ENCODE measurements around the gene RGS3.

RGS3 gene

DNA sequence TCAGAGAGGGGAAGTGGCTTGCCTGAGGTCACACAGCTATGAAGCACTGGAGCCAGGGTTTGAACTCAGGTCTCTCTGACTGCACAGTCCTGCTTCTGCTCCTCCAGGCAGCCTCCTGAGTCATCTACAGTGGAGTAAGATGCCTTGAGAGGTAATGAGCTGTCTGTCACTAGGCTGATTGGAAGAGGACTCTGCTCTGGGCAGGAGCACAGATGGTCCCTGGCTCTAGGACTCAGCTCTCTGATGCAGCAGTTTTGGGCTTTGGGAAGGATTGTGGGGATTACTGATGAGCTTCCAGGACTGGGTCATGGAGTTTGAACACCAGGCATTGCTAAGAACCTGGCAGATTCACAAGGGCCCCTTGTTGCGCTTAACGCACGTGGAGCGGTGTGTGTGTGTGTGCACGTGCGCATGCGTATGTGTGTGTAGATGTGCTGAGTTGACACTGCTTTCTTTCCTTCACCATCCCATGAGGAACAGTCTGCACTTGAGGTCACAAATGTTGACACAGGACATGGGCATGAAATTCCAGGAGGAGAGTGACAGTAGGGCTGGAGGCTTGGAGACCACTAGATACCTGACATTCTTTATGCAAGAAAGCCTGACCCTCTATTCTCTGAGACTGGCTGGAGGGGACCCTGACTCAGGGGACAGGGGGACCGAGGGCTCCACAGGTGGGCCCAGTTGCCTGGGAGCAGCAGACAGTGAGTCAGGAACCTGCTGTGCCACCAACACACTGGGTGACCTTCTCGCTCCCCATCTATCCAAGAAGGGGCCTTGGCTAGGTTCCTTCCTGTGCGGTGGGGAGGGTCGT, 170.5 kb downstream of the RGS3 start:
- Histone ChIP-seq H3K4me1 (ENCODE audit: control insufficient read depth, insufficient read depth, low read depth, low read length) (peaks cover 23% of the 10 kb centered on the region), H4K91ac (ENCODE audit: low read length) (no peak overlapping the region), H3K4ac (ENCODE audit: low read depth in 1 of 2, low read length in 2 of 2) (no peak overlapping the region), H3K23ac (ENCODE audit: low read length in 2 of 2) (no peak overlapping the region), H3K27me3 (ENCODE audit: control insufficient read depth in 1 of 2, insufficient read depth in 1 of 2, low read length in 2 of 2) (no peaks in the 10 kb centered on the region), H2BK15ac (ENCODE audit: low read depth, poor library complexity, severe bottlenecking) (no peak overlapping the region), H2AFZ (ENCODE audit: low read depth, low read length) (no peak overlapping the region), H3K14ac (ENCODE audit: low read length in 2 of 2) (peak overlapping the region in 1 of 2 experiments; percentile 53), H3K9me3 (ENCODE audit: control insufficient read depth, low read length) (no peaks in the 10 kb centered on the region), H2BK5ac (ENCODE audit: low read depth, low read length, poor library complexity, severe bottlenecking) (no peak overlapping the region), H3K79me1 (replicated peaks; ENCODE audit: low read length, poor library complexity, severe bottlenecking) (no peaks in the 10 kb centered on the region), H3K4me2 (ENCODE audit: low read length, poor library complexity, severe bottlenecking) (no peak overlapping the region), H4K8ac (ENCODE audit: low read length) (no peak overlapping the region), H2BK120ac (ENCODE audit: low read depth, low read length) (no peak overlapping the region), H2BK12ac (ENCODE audit: low read length in 2 of 2) (no peak overlapping the region), H3K27ac (ENCODE audit: low read length, poor library complexity, severe bottlenecking) (no peak overlapping the region), H3K9ac (ENCODE audit: low read length) (no peak overlapping the region), H3K18ac (ENCODE audit: low read depth in 1 of 2, low read length in 2 of 2) (peak overlapping the region in 1 of 2 experiments; percentile 46), H3K4me3 (ENCODE audit: insufficient read depth in 1 of 2, low read depth in 1 of 2, low read length in 2 of 2) (no peak overlapping the region), H2AK5ac (ENCODE audit: low read length, severe bottlenecking) (no peak overlapping the region), H3K36me3 (ENCODE audit: control insufficient read depth in 1 of 2, insufficient read depth in 2 of 2, low read depth in 1 of 2, low read length in 2 of 2) (no peaks in the 10 kb centered on the region)
- 85% methylated on average over 11 of the region's 11 CpGs for WGBS
- no peak for DNase-seq

- no peak overlapping the region for H3K9ac ChIP-seq (ENCODE audit: low read length)
- peak overlapping the region in 1 of 2 experiments; percentile 46 for H3K18ac ChIP-seq (ENCODE audit: low read depth in 1 of 2, low read length in 2 of 2)
- no peak overlapping the region for H3K4ac ChIP-seq (ENCODE audit: low read depth in 1 of 2, low read length in 2 of 2)
- no peak overlapping the region for H3K27ac ChIP-seq (ENCODE audit: low read length, poor library complexity, severe bottlenecking)
- no peak overlapping the region for H4K8ac ChIP-seq (ENCODE audit: low read length)
- H3K36me3 ChIP-seq (ENCODE audit: control insufficient read depth in 1 of 2, insufficient read depth in 2 of 2, low read depth in 1 of 2, low read length in 2 of 2) = no peaks in the 10 kb centered on the region
- peaks cover 23% of the 10 kb centered on the region for H3K4me1 ChIP-seq (ENCODE audit: control insufficient read depth, insufficient read depth, low read depth, low read length)
- no peak overlapping the region for H3K14ac ChIP-seq (ENCODE audit: low read length in 2 of 2)
- no peak overlapping the region for H2BK12ac ChIP-seq (ENCODE audit: low read length in 2 of 2)
- no peak overlapping the region for H2AFZ ChIP-seq (ENCODE audit: low read depth, low read length)
- H3K4me3 ChIP-seq (ENCODE audit: insufficient read depth in 1 of 2, low read depth in 1 of 2, low read length in 2 of 2) = no peak overlapping the region
- H3K4me2 ChIP-seq (ENCODE audit: low read length, poor library complexity, severe bottlenecking) = no peak overlapping the region
- no peaks in the 10 kb centered on the region for H3K27me3 ChIP-seq (ENCODE audit: control insufficient read depth in 1 of 2, insufficient read depth in 1 of 2, low read length in 2 of 2)
- H3K79me1 ChIP-seq (replicated peaks; ENCODE audit: low read length, poor library complexity, severe bottlenecking) = no peaks in the 10 kb centered on the region
- no peaks in the 10 kb centered on the region for H3K9me3 ChIP-seq (ENCODE audit: control insufficient read depth, low read length)
- H2BK5ac ChIP-seq (ENCODE audit: low read depth, low read length, poor library complexity, severe bottlenecking) = no peak overlapping the region
- H2AK5ac ChIP-seq (ENCODE audit: low read length, severe bottlenecking) = no peak overlapping the region
- H2BK15ac ChIP-seq (ENCODE audit: low read depth, poor library complexity, severe bottlenecking) = no peak overlapping the region
- H3K23ac ChIP-seq (ENCODE audit: low read length in 2 of 2) = no peak overlapping the region
- no peak overlapping the region for H2BK120ac ChIP-seq (ENCODE audit: low read depth, low read length)
- no peak overlapping the region for H4K91ac ChIP-seq (ENCODE audit: low read length)
- peak; percentile 47 for DNase-seq
- whole genome bisulfite sequencing = 71% methylated on average over 7 of the region's 10 CpGs
Observed at GRCh38 chr9:113634596-113635515, 171.3 kb downstream of the RGS3 start.

DNA sequence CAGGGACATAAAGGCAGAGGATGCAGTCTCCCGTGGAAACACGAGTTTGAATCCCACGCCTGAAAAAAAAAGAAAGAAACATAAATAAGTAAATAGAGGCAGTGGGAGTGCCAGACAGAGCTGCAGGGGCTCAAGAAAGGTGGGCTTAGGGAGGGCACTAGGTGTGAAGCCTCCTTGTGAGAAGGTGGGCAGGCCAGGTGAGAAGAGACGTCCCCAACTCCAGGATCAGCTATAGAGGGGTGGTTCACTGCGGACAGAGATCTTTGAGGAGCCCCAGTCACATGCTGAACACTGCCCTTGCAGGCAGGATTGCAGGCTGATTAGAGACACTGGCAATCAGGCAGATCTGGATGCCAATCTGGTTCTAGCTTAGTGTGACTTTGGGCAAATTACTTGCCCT, 172.1 kb downstream of the RGS3 start:
- Histone ChIP-seq H3K27me3 (ENCODE audit: control insufficient read depth in 1 of 2, insufficient read depth in 1 of 2, low read length in 2 of 2) (no peaks in the 10 kb centered on the region), H4K91ac (ENCODE audit: low read length) (no peak overlapping the region), H2AK5ac (ENCODE audit: low read length, severe bottlenecking) (peak overlapping the region; percentile 65), H3K14ac (ENCODE audit: low read length in 2 of 2) (no peak overlapping the region), H3K23ac (ENCODE audit: low read length in 2 of 2) (no peak overlapping the region), H3K27ac (ENCODE audit: low read length, poor library complexity, severe bottlenecking) (no peak overlapping the region), H2BK5ac (ENCODE audit: low read depth, low read length, poor library complexity, severe bottlenecking) (no peak overlapping the region), H3K9ac (ENCODE audit: low read length) (no peak overlapping the region), H3K9me3 (ENCODE audit: control insufficient read depth, low read length) (no peaks in the 10 kb centered on the region), H3K4me1 (ENCODE audit: control insufficient read depth, insufficient read depth, low read depth, low read length) (peaks cover 23% of the 10 kb centered on the region), H4K8ac (ENCODE audit: low read length) (no peak overlapping the region), H3K4ac (ENCODE audit: low read depth in 1 of 2, low read length in 2 of 2) (no peak overlapping the region), H2AFZ (ENCODE audit: low read depth, low read length) (no peak overlapping the region), H3K18ac (ENCODE audit: low read depth in 1 of 2, low read length in 2 of 2) (peak overlapping the region in 1 of 2 experiments; percentile 72), H3K4me2 (ENCODE audit: low read length, poor library complexity, severe bottlenecking) (no peak overlapping the region), H2BK15ac (ENCODE audit: low read depth, poor library complexity, severe bottlenecking) (no peak overlapping the region), H2BK12ac (ENCODE audit: low read length in 2 of 2) (no peak overlapping the region), H3K79me1 (replicated peaks; ENCODE audit: low read length, poor library complexity, severe bottlenecking) (no peaks in the 10 kb centered on the region), H3K36me3 (ENCODE audit: control insufficient read depth in 1 of 2, insufficient read depth in 2 of 2, low read depth in 1 of 2, low read length in 2 of 2) (no peaks in the 10 kb centered on the region), H2BK120ac (ENCODE audit: low read depth, low read length) (no peak overlapping the region), H3K4me3 (ENCODE audit: insufficient read depth in 1 of 2, low read depth in 1 of 2, low read length in 2 of 2) (no peak overlapping the region)
- 96% methylated on average over 5 of the region's 5 CpGs for WGBS
- DNase-seq = no peak

DNA sequence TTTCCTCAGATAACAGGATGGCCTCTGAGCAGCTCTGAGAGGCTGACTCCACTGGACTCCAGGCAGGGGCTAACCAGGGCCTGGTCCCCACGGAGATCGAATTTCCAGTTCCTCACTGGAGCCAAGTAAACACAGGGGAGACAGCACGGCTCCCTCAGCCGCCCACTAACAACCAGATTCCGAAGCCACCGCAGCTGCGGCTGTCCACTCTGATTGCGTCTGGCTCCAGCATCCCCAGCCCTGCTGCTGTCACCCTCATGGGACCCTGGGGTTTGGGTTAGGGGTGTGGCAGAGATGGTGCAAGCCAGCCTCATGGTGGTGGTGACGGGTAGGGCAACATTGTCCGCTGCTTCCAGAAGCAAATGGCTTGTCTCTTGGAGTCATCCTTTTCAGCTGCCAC, 172.6 kb downstream of the RGS3 start:
- Histone ChIP-seq H2BK5ac (ENCODE audit: low read depth, low read length, poor library complexity, severe bottlenecking) (no peak overlapping the region), H4K8ac (ENCODE audit: low read length) (no peak overlapping the region), H3K9ac (ENCODE audit: low read length) (no peak overlapping the region), H3K36me3 (ENCODE audit: control insufficient read depth in 1 of 2, insufficient read depth in 2 of 2, low read depth in 1 of 2, low read length in 2 of 2) (no peaks in the 10 kb centered on the region), H3K9me3 (ENCODE audit: control insufficient read depth, low read length) (no peaks in the 10 kb centered on the region), H3K4me2 (ENCODE audit: low read length, poor library complexity, severe bottlenecking) (no peak overlapping the region), H3K27me3 (ENCODE audit: control insufficient read depth in 1 of 2, insufficient read depth in 1 of 2, low read length in 2 of 2) (no peaks in the 10 kb centered on the region), H3K4ac (ENCODE audit: low read depth in 1 of 2, low read length in 2 of 2) (no peak overlapping the region), H2BK12ac (ENCODE audit: low read length in 2 of 2) (peak overlapping the region in 1 of 2 experiments; percentile 68), H2BK120ac (ENCODE audit: low read depth, low read length) (no peak overlapping the region), H3K4me1 (ENCODE audit: control insufficient read depth, insufficient read depth, low read depth, low read length) (peaks cover 23% of the 10 kb centered on the region), H3K4me3 (ENCODE audit: insufficient read depth in 1 of 2, low read depth in 1 of 2, low read length in 2 of 2) (no peak overlapping the region), H3K79me1 (replicated peaks; ENCODE audit: low read length, poor library complexity, severe bottlenecking) (no peaks in the 10 kb centered on the region), H3K23ac (ENCODE audit: low read length in 2 of 2) (peak overlapping the region in 1 of 2 experiments; percentile 9), H3K14ac (ENCODE audit: low read length in 2 of 2) (peak overlapping the region in 1 of 2 experiments; percentile 14), H2AFZ (ENCODE audit: low read depth, low read length) (no peak overlapping the region), H3K27ac (ENCODE audit: low read length, poor library complexity, severe bottlenecking) (no peak overlapping the region), H2BK15ac (ENCODE audit: low read depth, poor library complexity, severe bottlenecking) (no peak overlapping the region), H4K91ac (ENCODE audit: low read length) (no peak overlapping the region), H3K18ac (ENCODE audit: low read depth in 1 of 2, low read length in 2 of 2) (no peak overlapping the region), H2AK5ac (ENCODE audit: low read length, severe bottlenecking) (no peak overlapping the region)
- WGBS = 71% methylated on average over 10 of the region's 10 CpGs
- peak; percentile 52 for DNase-seq

Measured in mesenchymal stem cell (in vitro differentiated cells and primary cell).